GM12874 (cell line): ENCODE measurements around the gene SDC3.

ENCODE experiments used
- TF ChIP-seq, protein P1 (sequence below): IDR thresholded peaks from 2 replicates; pipeline ENCODE4 v1.5.1; 2011; ENCODE audit warnings: low read depth, mild to moderate bottlenecking, control low read depth, low read length, moderate library complexity; ENCODE audit not compliant: insufficient read depth

The SDC3 gene

DNA sequence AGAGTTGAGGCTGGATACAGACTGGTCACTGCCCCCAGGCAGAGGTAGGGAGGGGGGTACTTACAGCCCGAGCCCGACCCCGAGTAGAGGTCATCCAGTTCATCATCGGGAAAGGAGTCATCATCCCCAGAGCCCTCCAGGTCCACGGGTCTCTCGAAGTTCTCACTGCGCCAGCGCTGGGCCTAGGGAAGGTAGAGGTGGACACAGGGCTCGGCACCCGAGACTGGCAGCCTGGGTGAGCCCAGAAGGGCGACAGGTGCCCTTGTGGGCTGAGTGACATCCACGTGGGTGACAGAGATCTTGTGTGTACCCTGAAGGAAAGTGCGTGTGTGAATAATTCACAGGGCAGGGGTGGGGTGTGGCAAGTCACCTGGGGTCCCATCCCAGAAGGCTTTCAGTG, 30.0 kb downstream of the SDC3 start:
- TF ChIP-seq, protein P1, sequence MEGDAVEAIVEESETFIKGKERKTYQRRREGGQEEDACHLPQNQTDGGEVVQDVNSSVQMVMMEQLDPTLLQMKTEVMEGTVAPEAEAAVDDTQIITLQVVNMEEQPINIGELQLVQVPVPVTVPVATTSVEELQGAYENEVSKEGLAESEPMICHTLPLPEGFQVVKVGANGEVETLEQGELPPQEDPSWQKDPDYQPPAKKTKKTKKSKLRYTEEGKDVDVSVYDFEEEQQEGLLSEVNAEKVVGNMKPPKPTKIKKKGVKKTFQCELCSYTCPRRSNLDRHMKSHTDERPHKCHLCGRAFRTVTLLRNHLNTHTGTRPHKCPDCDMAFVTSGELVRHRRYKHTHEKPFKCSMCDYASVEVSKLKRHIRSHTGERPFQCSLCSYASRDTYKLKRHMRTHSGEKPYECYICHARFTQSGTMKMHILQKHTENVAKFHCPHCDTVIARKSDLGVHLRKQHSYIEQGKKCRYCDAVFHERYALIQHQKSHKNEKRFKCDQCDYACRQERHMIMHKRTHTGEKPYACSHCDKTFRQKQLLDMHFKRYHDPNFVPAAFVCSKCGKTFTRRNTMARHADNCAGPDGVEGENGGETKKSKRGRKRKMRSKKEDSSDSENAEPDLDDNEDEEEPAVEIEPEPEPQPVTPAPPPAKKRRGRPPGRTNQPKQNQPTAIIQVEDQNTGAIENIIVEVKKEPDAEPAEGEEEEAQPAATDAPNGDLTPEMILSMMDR: no peak

DNA sequence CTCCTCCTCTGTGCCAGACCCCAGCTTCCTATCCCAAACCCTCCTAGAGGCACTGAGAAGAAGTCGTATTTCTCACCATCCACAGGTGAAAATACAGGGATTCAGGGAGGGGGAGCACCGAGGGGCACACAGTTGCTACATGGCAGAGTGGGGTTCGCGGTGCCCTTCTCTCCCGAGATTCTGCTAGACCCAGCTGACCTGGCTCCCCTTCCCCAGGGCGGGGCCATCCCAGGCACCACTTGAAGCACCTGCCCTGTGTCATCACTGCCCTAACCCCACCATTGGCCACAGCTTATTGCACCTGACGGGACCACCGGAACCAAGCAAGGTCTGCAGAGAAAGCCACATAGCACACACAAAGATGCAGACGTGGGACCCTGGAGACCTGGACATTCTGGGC, 30.5 kb downstream of the SDC3 start:
- TF ChIP-seq, protein P1: no peak

GRCh38 chr1:30877205-30877912, 31.2 kb downstream of the SDC3 start:
- TF ChIP-seq, protein P1: no peak

DNA sequence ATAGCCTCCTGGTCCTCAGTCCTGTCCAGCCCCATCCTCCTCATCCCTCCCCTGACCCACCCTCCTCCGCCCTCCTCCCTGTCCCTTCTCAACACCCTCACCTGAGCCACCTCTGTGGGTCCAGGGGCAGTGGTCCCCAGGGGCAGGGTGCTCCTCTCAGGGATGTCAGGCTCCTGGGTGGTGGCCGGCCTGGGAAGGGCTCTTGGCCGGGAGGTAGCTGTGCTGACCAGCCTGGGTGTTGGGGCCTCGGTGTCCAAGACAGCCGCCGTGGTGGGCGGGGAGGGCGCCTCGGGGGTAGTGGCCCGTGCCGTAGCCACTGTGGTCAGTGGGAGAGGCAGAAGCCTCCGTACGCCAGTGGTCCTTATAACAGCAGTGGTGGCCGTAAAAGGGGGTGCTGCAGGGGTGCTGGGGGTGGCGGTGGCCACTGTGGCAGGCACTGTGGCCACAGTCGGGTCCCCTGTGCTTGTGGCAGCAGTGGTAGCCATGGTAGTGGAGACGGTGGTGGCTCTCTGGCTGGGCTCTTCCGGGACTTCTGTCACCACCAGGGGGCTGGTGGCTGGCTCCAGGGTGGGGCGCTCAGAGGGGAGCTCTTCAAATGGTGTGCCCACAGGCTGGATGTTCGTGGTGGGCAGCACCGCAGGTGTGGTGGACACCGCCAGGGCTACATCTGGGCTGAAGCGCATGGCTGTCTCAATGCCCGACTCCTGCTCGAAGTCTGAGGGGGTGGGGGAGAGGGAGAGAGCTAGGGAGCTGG, 31.9 kb downstream of the SDC3 start:
- TF ChIP-seq, protein P1: no peak

GRCh38 chr1:30875916-30876315, 32.6 kb downstream of the SDC3 start:
- TF ChIP-seq, protein P1: no peak

DNA sequence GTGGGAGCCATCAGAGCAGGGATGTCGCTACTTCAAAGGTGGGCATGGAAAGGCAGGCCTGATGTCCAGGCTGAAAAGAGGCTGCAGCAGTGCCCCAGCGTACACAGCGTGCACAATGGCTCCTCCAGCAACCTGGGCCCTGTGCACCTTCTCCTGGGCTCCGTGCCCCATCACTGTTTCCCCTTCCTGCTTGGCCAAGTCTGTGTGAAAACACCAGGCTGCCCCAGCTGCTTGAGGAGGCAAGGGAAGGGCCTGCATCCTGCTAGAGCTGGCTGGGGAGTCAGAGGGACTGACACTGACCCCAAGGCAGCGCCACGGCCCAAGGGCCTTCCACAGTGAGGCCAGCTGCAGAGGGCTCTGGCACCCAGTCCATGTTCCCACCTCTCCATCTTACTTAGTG, 33.4 kb downstream of the SDC3 start:
- TF ChIP-seq, protein P1: no peak

- TF ChIP-seq, protein P1: no peak
Measured at GRCh38 chr1:30874176-30874575, 34.4 kb downstream of the SDC3 start.
